ENCODE results near the gene TMEM109.
"Not testable (repeated sequence)": the region's sequence is repeated elsewhere in the genome, so short reads cannot be mapped to it uniquely, and the experiment has no call there.

DNA sequence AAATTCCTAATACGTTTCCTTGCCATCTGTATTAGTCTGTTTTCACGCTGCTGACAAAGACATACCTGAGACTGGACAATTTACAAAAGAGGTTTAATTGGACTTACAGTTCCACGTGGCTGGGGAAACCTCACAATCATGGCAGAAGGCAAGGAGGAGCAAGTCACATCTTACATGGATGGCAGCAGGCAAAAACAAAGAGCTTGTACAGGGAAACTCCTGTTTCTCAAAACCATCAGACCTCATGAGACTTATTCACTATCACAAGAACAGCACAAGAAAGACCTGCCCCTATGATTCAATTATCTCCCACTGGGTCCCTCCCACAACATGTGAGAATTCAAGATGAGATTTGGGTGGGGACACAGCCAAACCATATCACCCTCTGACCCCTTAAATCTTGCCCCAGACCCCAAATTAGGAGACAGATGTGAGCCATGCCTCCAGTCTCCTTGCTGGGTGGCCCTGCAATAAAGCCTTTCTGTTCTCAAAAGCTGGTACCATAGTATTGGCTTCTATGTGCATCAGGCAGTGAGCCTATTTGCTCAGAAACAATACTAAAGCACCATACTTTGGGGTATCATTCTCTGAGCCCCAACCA lies 4.2 kb upstream of the TMEM109 start:
- TF ChIP-seq, protein P1, sequence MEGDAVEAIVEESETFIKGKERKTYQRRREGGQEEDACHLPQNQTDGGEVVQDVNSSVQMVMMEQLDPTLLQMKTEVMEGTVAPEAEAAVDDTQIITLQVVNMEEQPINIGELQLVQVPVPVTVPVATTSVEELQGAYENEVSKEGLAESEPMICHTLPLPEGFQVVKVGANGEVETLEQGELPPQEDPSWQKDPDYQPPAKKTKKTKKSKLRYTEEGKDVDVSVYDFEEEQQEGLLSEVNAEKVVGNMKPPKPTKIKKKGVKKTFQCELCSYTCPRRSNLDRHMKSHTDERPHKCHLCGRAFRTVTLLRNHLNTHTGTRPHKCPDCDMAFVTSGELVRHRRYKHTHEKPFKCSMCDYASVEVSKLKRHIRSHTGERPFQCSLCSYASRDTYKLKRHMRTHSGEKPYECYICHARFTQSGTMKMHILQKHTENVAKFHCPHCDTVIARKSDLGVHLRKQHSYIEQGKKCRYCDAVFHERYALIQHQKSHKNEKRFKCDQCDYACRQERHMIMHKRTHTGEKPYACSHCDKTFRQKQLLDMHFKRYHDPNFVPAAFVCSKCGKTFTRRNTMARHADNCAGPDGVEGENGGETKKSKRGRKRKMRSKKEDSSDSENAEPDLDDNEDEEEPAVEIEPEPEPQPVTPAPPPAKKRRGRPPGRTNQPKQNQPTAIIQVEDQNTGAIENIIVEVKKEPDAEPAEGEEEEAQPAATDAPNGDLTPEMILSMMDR (IDR thresholded peaks at IDR 0.05; ENCODE audit: poor library complexity, severe bottlenecking): not testable (repeated sequence)
- TF ChIP-seq EZH2 (IDR thresholded peaks at IDR 0.05; ENCODE audit: borderline replicate concordance, insufficient read depth, low read length, poor library complexity, severe bottlenecking): not testable (repeated sequence)

All from neural cell (in vitro differentiated cells).